PC-3 (cell line): ENCODE data around the gene TCEA2. TPM values are rescaled to one million over a fixed set of nuclear protein-coding genes. Genes with fewer than 3 reads are reported as not detected.

Source experiments
- ATAC-seq: fragments of 200-7000 bp; cut with Tn5 transposase; 2 replicates; pipeline ENCODE4 v1.9.1; 2020; ENCODE audit warnings: mild to moderate bottlenecking, moderate library complexity
- BruUV-seq: library from RNA; stranded (reverse); fragments of 400-500 nt; replicated peaks from 2 replicates; lab custom pipeline; 2021; lab: Mats Ljungman, UMichigan
- CTCF ChIA-PET: fragments of 300-600 bp; sonication (Branson Sonifier 250); formaldehyde crosslinking; loops from one replicate; lab custom pipeline; 2022; ENCODE audit warnings: antibody characterized with exemption; lab: Charles Lee
- POLR2A ChIA-PET: fragments of 300-600 bp; sonication (Branson Sonifier 250); formaldehyde crosslinking; loops from one replicate; lab custom pipeline; 2022; ENCODE audit warnings: antibody characterized with exemption; ENCODE audit not compliant: unreplicated experiment; lab: Charles Lee
- DNase-seq: peaks from one replicate; pipeline ENCODE4 v3.0.0-alpha.2; 2015
- H2AFZ ChIP-seq: fragments of 300-600 bp; sonication (generic); 2 replicates; pipeline ENCODE4 v1.6.0; 2016; ENCODE audit warnings: antibody characterized with exemption, low read length
- H3F3A ChIP-seq: fragments of 300-600 bp; sonication (generic); one replicate; pipeline ENCODE4 v1.6.0; 2017; ENCODE audit warnings: antibody characterized with exemption, low read length, control low read depth, mild to moderate bottlenecking; ENCODE audit not compliant: unreplicated experiment
- H3K27ac ChIP-seq: fragments of 300-600 bp; sonication (generic); 2 replicates; pipeline ENCODE4 v1.5.1; 2016; ENCODE audit warnings: mild to moderate bottlenecking, low read length
- H3K27me3 ChIP-seq: fragments of 300-600 bp; sonication (generic); 2 replicates; pipeline ENCODE4 v1.6.1; 2016; ENCODE audit warnings: low read length, mixed read lengths
- H3K36me3 ChIP-seq: fragments of 300-600 bp; sonication (generic); 2 replicates; pipeline ENCODE4 v1.6.1; 2016; ENCODE audit warnings: low read depth, mixed run types, low read length, mixed read lengths
- H3K4me1 ChIP-seq: fragments of 300-600 bp; sonication (generic); 2 replicates; pipeline ENCODE4 v1.5.1; 2016; ENCODE audit warnings: low read length; ENCODE audit not compliant: insufficient read depth
- H3K4me2 ChIP-seq: fragments of 300-600 bp; sonication (generic); 2 replicates; pipeline ENCODE4 v1.6.0; 2016; ENCODE audit warnings: low read length
- H3K4me3 ChIP-seq: fragments of 300-600 bp; sonication (generic); 2 replicates; pipeline ENCODE4 v1.5.1; 2016; ENCODE audit warnings: mild to moderate bottlenecking, low read length, mixed read lengths
- H3K79me2 ChIP-seq: fragments of 300-600 bp; sonication (generic); 2 replicates; pipeline ENCODE4 v1.6.1; 2017; ENCODE audit warnings: low read length, mixed read lengths
- H3K9ac ChIP-seq: fragments of 300-600 bp; sonication (generic); 2 replicates; pipeline ENCODE4 v1.6.0; 2016; ENCODE audit warnings: mild to moderate bottlenecking, low read length
- H3K9me2 ChIP-seq: fragments of 300-600 bp; sonication (generic); replicated peaks from 2 replicates; pipeline ENCODE4 v1.6.1; 2016; ENCODE audit warnings: mixed run types, low read length, mixed read lengths
- H3K9me3 ChIP-seq: fragments of 300-600 bp; sonication (generic); 2 replicates; pipeline ENCODE4 v1.6.1; 2016; ENCODE audit warnings: low read length, mixed read lengths
- H4K20me1 ChIP-seq: fragments of 300-600 bp; sonication (generic); 2 replicates; pipeline ENCODE4 v1.6.1; 2016; ENCODE audit warnings: low read length, mixed read lengths
- CTCF ChIP-seq: fragments of 300-600 bp; sonication (generic); conservative IDR thresholded peaks from 2 replicates; pipeline ENCODE4 v1.5.1; 2017; ENCODE audit warnings: antibody characterized with exemption, low read depth, mild to moderate bottlenecking, low read length
- EZH2 ChIP-seq: fragments of 300-600 bp; sonication (generic); IDR thresholded peaks from one replicate; pipeline ENCODE4 v1.6.1; 2017; ENCODE audit warnings: antibody characterized with exemption, mild to moderate bottlenecking, low read length; ENCODE audit not compliant: unreplicated experiment
- EZH2phosphoT487 ChIP-seq: fragments of 300-600 bp; sonication (generic); IDR thresholded peaks from 2 replicates; pipeline ENCODE4 v1.6.1; 2018; ENCODE audit warnings: mild to moderate bottlenecking, antibody characterized with exemption, low read length, borderline replicate concordance
- intact Hi-C: fragments of 100-400 bp; cut with micrococcal nuclease; formaldehyde crosslinking; loops from 2 replicates; pipeline ENCODE4 v1.9.0; 2023
- total RNA-seq: library from RNA; depleted of rRNA; stranded (reverse); fragments of >200 nt; gene quantifications from 2 replicates; pipeline ENCODE4 v1.2.3, GENCODE V29; 2014

TCEA2 gene
- total RNA-seq, 1 experiment from 2014 or later, result 19.1 TPM

- ATAC-seq, result no peak
- Histone ChIP-seq H3K9ac (no peak overlapping the region), H3K9me3 (no peaks in the 10 kb centered on the region), H2AFZ (no peak overlapping the region), H3K9me2 (no peaks in the 10 kb centered on the region), H3K4me2 (no peak overlapping the region), H3K4me3 (no peak overlapping the region), H3K4me1 (no peaks in the 10 kb centered on the region), H3K79me2 (no peaks in the 10 kb centered on the region), H3F3A (no peaks in the 10 kb centered on the region), H3K27me3 (no peaks in the 10 kb centered on the region), H3K36me3 (peaks cover 25% of the 10 kb centered on the region), H4K20me1 (no peaks in the 10 kb centered on the region), H3K27ac (no peak overlapping the region)
- TF ChIP-seq CTCF (no peak), EZH2 (no peak), EZH2phosphoT487 (no peak)
- CTCF ChIA-PET, result no interaction called here
- POLR2A ChIA-PET, result no interaction called here
- BruUV-seq, result no TSS peak
- DNase-seq, result no peak
- intact Hi-C loops, result no loop called here
Observed at GRCh38 chr20:64030371-64031134, 32.4 kb upstream of the TCEA2 start.

- Histone ChIP-seq H3K4me1 (no peaks in the 10 kb centered on the region), H3K27ac (no peak overlapping the region), H3F3A (no peaks in the 10 kb centered on the region), H3K36me3 (peaks cover 23% of the 10 kb centered on the region), H3K9me2 (no peaks in the 10 kb centered on the region), H3K9me3 (no peaks in the 10 kb centered on the region), H3K9ac (no peak overlapping the region), H3K27me3 (no peaks in the 10 kb centered on the region), H2AFZ (no peak overlapping the region), H4K20me1 (no peaks in the 10 kb centered on the region), H3K4me2 (no peak overlapping the region), H3K4me3 (no peak overlapping the region), H3K79me2 (no peaks in the 10 kb centered on the region)
- BruUV-seq, result no TSS peak
- ChIA-PET POLR2A (no interaction called here), CTCF (no interaction called here)
- TF ChIP-seq EZH2phosphoT487 (no peak), EZH2 (no peak), CTCF (no peak)
- no peak for DNase-seq
- no peak for ATAC-seq
- intact Hi-C loops, result no loop called here
Observed at GRCh38 chr20:64031822-64032314, 31.1 kb upstream of the TCEA2 start.
